Epithelial cell of proximal tubule (primary cell): Measurements from ENCODE around the gene NKG7. TPM values are rescaled to one million over a fixed set of nuclear protein-coding genes. Genes with fewer than 3 reads are reported as not detected.
A peak's percentile ranks its signal among the peaks of the same experiment; 100 is the strongest.

Experiments
- DNase-seq: peaks from one replicate; pipeline ENCODE4 v3.0.0-alpha.2; 2011; ENCODE audit warnings: low read depth
- H3K4me3 ChIP-seq: 2 replicates; pipeline ENCODE4 v1.5.1; 2011; ENCODE audit warnings: low read depth, mild to moderate bottlenecking, low read length
- CTCF ChIP-seq: conservative IDR thresholded peaks from 2 replicates; pipeline ENCODE4 v1.5.1; 2012; ENCODE audit warnings: low read depth, mild to moderate bottlenecking, low read length
- total RNA-seq: library from RNA; depleted of rRNA; stranded (reverse); fragments of >200 nt; gene quantifications from 2 replicates; pipeline ENCODE4 v1.2.3, GENCODE V29; 2015

The NKG7 gene
- total RNA-seq, 1 donor from 2014 or later = not detected

- no peak overlapping the region for H3K4me3 ChIP-seq
- no peak for TF ChIP-seq CTCF
- no peak for DNase-seq
Measured at GRCh38 chr19:51371186-51371690, 1.2 kb downstream of the NKG7 start.

- H3K4me3 ChIP-seq = no peak overlapping the region
- no peak for DNase-seq
- TF ChIP-seq CTCF = no peak
Measured at GRCh38 chr19:51370230-51370629, 2.2 kb downstream of the NKG7 start.

- H3K4me3 ChIP-seq = peak within 1 kb of the TSS; percentile 96
- no peak for DNase-seq
- TF ChIP-seq CTCF = no peak
Measured at GRCh38 chr19:51368366-51369282, 3.8 kb downstream of the NKG7 start, which contains the start of gene CLDND2. TSS of gene CLDND2 (minus strand) at chr19:51369003. CDS start at chr19:51368577, 426 bp downstream.

GRCh38 chr19:51367565-51368365, 4.7 kb downstream of the NKG7 start:
- DNase-seq = peak; percentile 64
- peak overlapping the region; percentile 96 for H3K4me3 ChIP-seq

GRCh38 chr19:51367255-51367564, 5.2 kb downstream of the NKG7 start:
- no peak for TF ChIP-seq CTCF
- H3K4me3 ChIP-seq = peak overlapping the region; percentile 96
- DNase-seq = no peak

More at GRCh38 chr19:51367565-51368365, 4.7 kb downstream of the NKG7 start:
- TF ChIP-seq CTCF = no peak

DNA sequence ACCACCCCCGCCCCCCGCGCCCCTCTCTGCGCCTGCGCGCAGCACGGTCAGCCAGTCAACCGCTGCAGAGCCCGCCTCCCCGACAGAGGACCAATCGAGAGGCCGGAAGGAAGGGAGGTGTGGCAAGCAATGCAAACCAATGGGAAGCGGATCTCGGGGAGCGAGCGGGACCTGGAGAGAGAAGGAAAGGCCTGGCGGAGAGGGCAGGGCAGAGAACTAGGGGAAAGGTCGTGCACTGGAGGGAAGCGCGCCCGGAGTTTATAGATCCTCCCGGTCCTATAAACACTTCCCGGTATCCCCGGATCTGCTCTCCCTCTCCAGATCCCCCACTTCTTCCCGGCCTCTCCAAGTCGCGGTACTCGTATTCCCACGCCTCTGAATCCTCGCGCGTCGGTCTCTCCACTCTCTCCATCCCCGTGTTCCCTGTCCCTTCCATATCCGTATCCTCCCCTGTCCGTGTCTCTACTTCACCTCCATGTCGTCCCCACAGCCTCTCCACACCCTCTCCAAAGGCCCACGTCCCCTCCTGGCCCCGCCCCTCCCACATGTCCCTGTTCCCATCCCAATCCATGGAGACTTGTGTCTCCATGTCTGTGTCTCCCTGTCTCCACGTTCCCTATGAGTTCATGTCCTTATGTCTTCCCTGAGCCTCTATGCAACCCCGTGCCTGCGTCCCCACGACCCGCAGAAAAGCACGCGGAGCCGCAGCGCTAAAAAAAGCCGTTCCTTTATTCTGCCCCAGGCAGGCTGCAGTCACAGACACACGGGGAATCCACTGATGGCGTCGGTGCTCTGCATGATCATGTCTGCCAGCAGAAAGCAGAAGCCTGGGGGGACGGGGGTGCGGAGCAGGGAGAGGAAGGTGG, 5.8 kb downstream of the NKG7 start:
- no peak for TF ChIP-seq CTCF
- H3K4me3 ChIP-seq = peak overlapping the region; percentile 96
- peak; percentile 76 for DNase-seq
